HFFc6 (cell line): ENCODE results near the gene CBX5. TPM values are rescaled to one million over a fixed set of nuclear protein-coding genes. Genes with fewer than 3 reads are reported as not detected.
A peak's percentile ranks its signal among the peaks of the same experiment; 100 is the strongest.
"Not testable (repeated sequence)": the region's sequence is repeated elsewhere in the genome, so short reads cannot be mapped to it uniquely, and the experiment has no call there.

Source experiments
- DNase-seq: peaks from one replicate; pipeline ENCODE4 v3.0.0-alpha.2; 2018
- H3K27ac Mint-ChIP-seq: 2 replicates; pipeline ENCODE4 v1.8.0; 2020; ENCODE audit warnings: mild to moderate bottlenecking, mixed read lengths
- H3K27me3 Mint-ChIP-seq: 2 replicates; pipeline ENCODE4 v1.8.0; 2021; ENCODE audit warnings: mild to moderate bottlenecking, moderate library complexity, mixed read lengths; ENCODE audit not compliant: insufficient read depth
- H3K36me3 Mint-ChIP-seq: 2 replicates; pipeline ENCODE4 v1.8.0; 2021; ENCODE audit warnings: low read depth, mixed read lengths
- H3K4me1 Mint-ChIP-seq: 2 replicates; pipeline ENCODE4 v1.8.0; 2020; ENCODE audit warnings: low read depth, mixed read lengths
- H3K4me3 Mint-ChIP-seq: 2 replicates; pipeline ENCODE4 v1.8.0; 2020; ENCODE audit warnings: mild to moderate bottlenecking, moderate library complexity, mixed read lengths
- H3K9me3 Mint-ChIP-seq: 2 replicates; pipeline ENCODE4 v1.8.0; 2020; ENCODE audit warnings: mild to moderate bottlenecking, mixed read lengths
- CTCF ChIP-seq: fragments of 200-600 bp; sonication (generic); IDR thresholded peaks from 2 replicates; pipeline ENCODE4 v1.5.0; 2021; ENCODE audit warnings: antibody characterized with exemption, mild to moderate bottlenecking
- total RNA-seq, 6 experiments: library from RNA; stranded (reverse); fragmentation: NEBNext Ultra II Directional; extraction: Animal tissue kit (Norgen Biotek cat#: 25700); gene quantifications; 2 replicates in 1 of 6; 3 replicates in 5 of 6; pipeline ENCODE4 v1.2.3, GENCODE V29; 2021

The CBX5 gene
- total RNA-seq, 6 experiments from 2014 or later, result 76.8 to 128 (median 117) TPM

GRCh38 chr12:54286042-54287030, 6.4 kb upstream of the CBX5 start:
- Mint-ChIP-seq H3K4me1 (peaks cover 47% of the 10 kb centered on the region), H3K4me3 (peak overlapping the region; percentile 60; the same call in 1 of the 2 replicates), H3K9me3 (no peaks in the 10 kb centered on the region), H3K27me3 (peaks cover 14% of the 10 kb centered on the region), H3K27ac (peak overlapping the region; percentile 66), H3K36me3 (peaks cover 35% of the 10 kb centered on the region)
- DNase-seq, result no peak
- no peak for TF ChIP-seq CTCF

GRCh38 chr12:54285150-54286041, 5.5 kb upstream of the CBX5 start:
- Mint-ChIP-seq H3K27ac (peak overlapping the region; percentile 66), H3K4me1 (peaks cover 47% of the 10 kb centered on the region), H3K27me3 (peaks cover 14% of the 10 kb centered on the region), H3K4me3 (peak overlapping the region; percentile 60; the same call in 1 of the 2 replicates), H3K9me3 (no peaks in the 10 kb centered on the region), H3K36me3 (peaks cover 35% of the 10 kb centered on the region)
- DNase-seq, result no peak
- TF ChIP-seq CTCF, result peak; percentile 72

- H3K27me3 Mint-ChIP-seq, H3K4me3 Mint-ChIP-seq, H3K9me3 Mint-ChIP-seq, H3K27ac Mint-ChIP-seq, DNase-seq: not testable (repeated sequence)
- Mint-ChIP-seq H3K36me3 (peaks cover 35% of the 10 kb centered on the region), H3K4me1 (peaks cover 47% of the 10 kb centered on the region)
These were observed 4.3 kb upstream of the CBX5 start for GRCh38 chr12:54284070-54284780.

- Mint-ChIP-seq H3K36me3 (peaks cover 31% of the 10 kb centered on the region), H3K4me3 (no peak overlapping the region), H3K27ac (no peak overlapping the region), H3K9me3 (no peaks in the 10 kb centered on the region), H3K4me1 (peaks cover 53% of the 10 kb centered on the region), H3K27me3 (peaks cover 6% of the 10 kb centered on the region)
- no peak for TF ChIP-seq CTCF
- no peak for DNase-seq
These were observed 3.1 kb upstream of the CBX5 start for GRCh38 chr12:54282949-54283593.

- not testable (repeated sequence) for DNase-seq, H3K4me3 Mint-ChIP-seq, H3K9me3 Mint-ChIP-seq, H3K27ac Mint-ChIP-seq, H3K27me3 Mint-ChIP-seq
- peaks cover 61% of the 10 kb centered on the region for H3K4me1 Mint-ChIP-seq
- peaks cover 18% of the 10 kb centered on the region for H3K36me3 Mint-ChIP-seq
These were observed 1.8 kb upstream of the CBX5 start for GRCh38 chr12:54281694-54282093.

GRCh38 chr12:54281261-54281638, 1.3 kb upstream of the CBX5 start:
- DNase-seq, H3K4me3 Mint-ChIP-seq, H3K27ac Mint-ChIP-seq, H3K9me3 Mint-ChIP-seq, H3K27me3 Mint-ChIP-seq: not testable (repeated sequence)
- Mint-ChIP-seq H3K4me1 (peaks cover 61% of the 10 kb centered on the region), H3K36me3 (peaks cover 13% of the 10 kb centered on the region)
